Subcutaneous adipose tissue (tissue), 4 donors: ENCODE results near the gene POLR2J3. TPM values are rescaled to one million over a fixed set of nuclear protein-coding genes. Genes with fewer than 3 reads are reported as not detected.
"Not testable (repeated sequence)": the region's sequence is repeated elsewhere in the genome, so short reads cannot be mapped to it uniquely, and the experiment has no call there.

Source experiments
- total RNA-seq, 4 donors: library from RNA; depleted of rRNA; stranded (reverse); fragments of >200 nt; gene quantifications; one replicate each; pipeline ENCODE4 v1.1.0, GENCODE V29; 2016
- TF ChIP-seq, protein P1 (sequence below): fragments of 450-650 bp; IDR thresholded peaks from one replicate; pipeline ENCODE4 v1.5.1; 2016; ENCODE audit warnings: low read depth, mild to moderate bottlenecking, control low read depth, antibody characterized with exemption, moderate library complexity

Gene POLR2J3
- total RNA-seq = 10 to 100 TPM; 10.7 to 27.5 (median 19.3) TPM

GRCh38 chr7:102572261-102573239 is at the start of gene POLR2J3:
POLR2J3 (minus strand) TSS chr7:102572583; CDS start chr7:102572521, 62 bp downstream.
- TF ChIP-seq, protein P1, sequence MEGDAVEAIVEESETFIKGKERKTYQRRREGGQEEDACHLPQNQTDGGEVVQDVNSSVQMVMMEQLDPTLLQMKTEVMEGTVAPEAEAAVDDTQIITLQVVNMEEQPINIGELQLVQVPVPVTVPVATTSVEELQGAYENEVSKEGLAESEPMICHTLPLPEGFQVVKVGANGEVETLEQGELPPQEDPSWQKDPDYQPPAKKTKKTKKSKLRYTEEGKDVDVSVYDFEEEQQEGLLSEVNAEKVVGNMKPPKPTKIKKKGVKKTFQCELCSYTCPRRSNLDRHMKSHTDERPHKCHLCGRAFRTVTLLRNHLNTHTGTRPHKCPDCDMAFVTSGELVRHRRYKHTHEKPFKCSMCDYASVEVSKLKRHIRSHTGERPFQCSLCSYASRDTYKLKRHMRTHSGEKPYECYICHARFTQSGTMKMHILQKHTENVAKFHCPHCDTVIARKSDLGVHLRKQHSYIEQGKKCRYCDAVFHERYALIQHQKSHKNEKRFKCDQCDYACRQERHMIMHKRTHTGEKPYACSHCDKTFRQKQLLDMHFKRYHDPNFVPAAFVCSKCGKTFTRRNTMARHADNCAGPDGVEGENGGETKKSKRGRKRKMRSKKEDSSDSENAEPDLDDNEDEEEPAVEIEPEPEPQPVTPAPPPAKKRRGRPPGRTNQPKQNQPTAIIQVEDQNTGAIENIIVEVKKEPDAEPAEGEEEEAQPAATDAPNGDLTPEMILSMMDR = not testable (repeated sequence)

DNA sequence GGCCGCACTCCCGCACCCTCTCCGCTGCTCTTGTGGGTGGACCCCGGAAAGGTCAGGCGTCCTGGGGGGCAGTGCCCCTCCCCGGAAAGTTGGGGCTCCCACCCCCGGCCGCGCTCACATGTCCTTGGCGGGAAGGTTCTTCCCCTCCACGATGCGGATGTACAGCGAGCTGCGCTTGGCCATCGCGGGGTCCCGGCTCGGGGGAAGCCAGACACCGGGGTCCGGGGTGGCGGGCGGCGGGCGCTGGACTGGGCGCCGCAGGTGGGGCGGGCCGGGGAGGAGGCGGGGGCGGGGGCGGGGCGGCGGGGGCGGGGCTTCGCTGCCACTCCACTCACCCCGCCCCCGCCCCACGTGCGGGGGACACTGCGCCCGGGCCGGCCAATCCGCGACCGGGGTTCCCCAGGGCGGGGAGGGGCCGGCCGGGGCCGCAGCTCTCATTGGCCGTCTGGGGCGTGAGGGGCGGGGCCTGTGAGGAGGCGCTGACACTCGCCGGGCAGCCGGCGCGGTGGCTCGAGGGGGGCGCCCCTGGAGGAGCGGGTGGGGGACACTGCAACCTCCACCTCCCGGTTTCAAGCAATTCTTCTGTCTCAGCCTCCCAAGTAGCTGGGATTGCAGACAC is 44.2 kb upstream of the POLR2J3 start, which contains the start of gene RASA4:
TSS of gene RASA4 (minus strand) at position 250 of the 619 bp plus-strand sequence. CDS start at position 183, 67 bp downstream.
- TF ChIP-seq, protein P1 = not testable (repeated sequence)

- TF ChIP-seq, protein P1 = not testable (repeated sequence)
Observed at GRCh38 chr7:102550808-102551422, 21.5 kb downstream of the POLR2J3 start, which contains the start of gene SPDYE2. SPDYE2 (plus strand) TSS chr7:102551226; CDS start chr7:102553256, 2,030 bp downstream.

DNA sequence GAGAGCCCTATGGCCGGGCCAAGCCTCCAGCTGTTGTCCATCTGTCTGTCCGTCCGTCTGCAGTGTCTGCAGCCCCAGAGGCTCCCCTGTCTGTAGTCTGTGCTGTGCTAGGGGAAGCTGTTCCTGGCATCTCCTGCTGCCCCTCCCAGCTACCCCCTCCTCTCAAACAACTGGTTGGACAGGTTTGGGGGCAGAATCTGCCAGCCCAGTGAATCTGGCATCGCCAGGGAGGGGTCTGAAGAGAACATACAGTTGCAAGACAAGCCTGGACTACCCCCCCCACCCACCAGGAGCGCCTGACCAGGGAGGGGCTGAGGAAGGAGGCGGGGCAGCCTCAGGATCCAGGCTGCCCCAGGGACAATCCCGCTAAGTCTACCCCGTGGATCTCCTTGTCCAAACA is 28.8 kb downstream of the POLR2J3 start, which contains the start of gene UPK3BL2:
TSS of gene UPK3BL2 (minus strand) at position 101 of the 400 bp plus-strand sequence. CDS start at position 41, 60 bp downstream.
- TF ChIP-seq, protein P1 = not testable (repeated sequence)

- TF ChIP-seq, protein P1 = not testable (repeated sequence)
Observed at GRCh38 chr7:102517550-102518147, 54.7 kb downstream of the POLR2J3 start, which contains the start of gene RASA4B. RASA4B (minus strand) TSS chr7:102517777; CDS start chr7:102517710, 67 bp downstream.

Other genes starting within 250 kb of the POLR2J3 start
- gene SPDYE6, start 216.1 kb downstream of the POLR2J3 start, total RNA-seq = not detected
- gene PRKRIP1, start 176.2 kb downstream of the POLR2J3 start, total RNA-seq = 10 to 100 TPM; 14.3 to 39.7 (median 21.9) TPM
- gene ORAI2, start 139.0 kb downstream of the POLR2J3 start, total RNA-seq = 10 to 100 TPM in 1 of 4 donors, 1 to 10 TPM in 3; 2.0 to 26.0 (median 6.4) TPM
- gene ALKBH4, start 107.7 kb downstream of the POLR2J3 start, total RNA-seq = 10 to 100 TPM; 11.5 to 16.0 (median 13.2) TPM
- gene LRWD1, start 107.6 kb downstream of the POLR2J3 start, total RNA-seq = 1 to 10 TPM; 7.0 to 9.2 (median 8.1) TPM
- 10 to 100 TPM; 11.7 to 25.8 (median 18.0) TPM for gene POLR2J, start 93.7 kb downstream of the POLR2J3 start, total RNA-seq
- gene RASA4B, start 54.8 kb downstream of the POLR2J3 start, total RNA-seq = 10 to 100 TPM in 1 of 4 donors, 1 to 10 TPM in 3; 4.9 to 12.6 (median 9.0) TPM
- gene UPK3BL2, start 28.9 kb downstream of the POLR2J3 start, total RNA-seq = 10 to 100 TPM in 1 of 4 donors, 1 to 10 TPM in 3; 2.7 to 12.7 (median 6.6) TPM
- gene SPDYE2, start 21.4 kb downstream of the POLR2J3 start, total RNA-seq = not detected
- 10 to 100 TPM; 19.9 to 60.6 (median 38.2) TPM for gene RASA4, start 44.2 kb upstream of the POLR2J3 start, total RNA-seq
- 10 to 100 TPM in 3 of 4 donors, 1 to 10 TPM in 1; 8.8 to 43.9 (median 19.5) TPM for gene UPK3BL1, start 70.2 kb upstream of the POLR2J3 start, total RNA-seq
- gene SPDYE2B, start 77.7 kb upstream of the POLR2J3 start, total RNA-seq = not detected
- 1 to 10 TPM; 1.3 to 9.8 (median 2.1) TPM for gene POLR2J2, start 99.1 kb upstream of the POLR2J3 start, total RNA-seq
- 10 to 100 TPM; 13.2 to 18.7 (median 13.6) TPM for gene FAM185A, start 176.4 kb upstream of the POLR2J3 start, total RNA-seq